Activated CD4-positive, alpha-beta T cell treated with anti-CD3 and anti-CD28 coated beads, Interleukin-2, amount 10 ng/mL, durations not matched to agents 7 days and 5 days (primary cell): ENCODE data around the gene TMEM163. TPM values are rescaled to one million over a fixed set of nuclear protein-coding genes. Genes with fewer than 3 reads are reported as not detected.

ENCODE experiments used
- CTCF ChIA-PET: fragments of 350-600 bp; sonication (Branson Sonifier 250); formaldehyde crosslinking; loops from one replicate; lab custom pipeline; 2021; ENCODE audit warnings: antibody characterized with exemption; lab: Charles Lee
- POLR2A ChIA-PET: fragments of 350-600 bp; sonication (Branson Sonifier 250); formaldehyde crosslinking; loops from one replicate; lab custom pipeline; 2021; ENCODE audit warnings: antibody characterized with exemption; lab: Charles Lee
- DNase-seq: peaks from one replicate; pipeline ENCODE4 v3.0.0-alpha.2; 2020
- H3K27ac Mint-ChIP-seq: one replicate; pipeline ENCODE4 v1.8.0; 2021; ENCODE audit warnings: mild to moderate bottlenecking, moderate library complexity, mixed read lengths
- H3K27me3 Mint-ChIP-seq: one replicate; pipeline ENCODE4 v1.8.0; 2021; ENCODE audit warnings: mixed read lengths
- H3K36me3 Mint-ChIP-seq: one replicate; pipeline ENCODE4 v1.8.0; 2021; ENCODE audit warnings: low read depth, mixed read lengths
- H3K4me1 Mint-ChIP-seq: one replicate; pipeline ENCODE4 v1.8.0; 2021; ENCODE audit warnings: mixed read lengths
- H3K4me3 Mint-ChIP-seq: one replicate; pipeline ENCODE4 v1.8.0; 2021; ENCODE audit warnings: mild to moderate bottlenecking, moderate library complexity, mixed read lengths
- H3K9me3 Mint-ChIP-seq: one replicate; pipeline ENCODE4 v1.8.0; 2021; ENCODE audit warnings: mixed read lengths
- total RNA-seq, 2 experiments: library from RNA; stranded (reverse); gene quantifications; one replicate each; pipeline ENCODE4 v1.2.3, GENCODE V29; 2021

TMEM163 gene
- total RNA-seq, 2 experiments from 2014 or later: not detected

DNA sequence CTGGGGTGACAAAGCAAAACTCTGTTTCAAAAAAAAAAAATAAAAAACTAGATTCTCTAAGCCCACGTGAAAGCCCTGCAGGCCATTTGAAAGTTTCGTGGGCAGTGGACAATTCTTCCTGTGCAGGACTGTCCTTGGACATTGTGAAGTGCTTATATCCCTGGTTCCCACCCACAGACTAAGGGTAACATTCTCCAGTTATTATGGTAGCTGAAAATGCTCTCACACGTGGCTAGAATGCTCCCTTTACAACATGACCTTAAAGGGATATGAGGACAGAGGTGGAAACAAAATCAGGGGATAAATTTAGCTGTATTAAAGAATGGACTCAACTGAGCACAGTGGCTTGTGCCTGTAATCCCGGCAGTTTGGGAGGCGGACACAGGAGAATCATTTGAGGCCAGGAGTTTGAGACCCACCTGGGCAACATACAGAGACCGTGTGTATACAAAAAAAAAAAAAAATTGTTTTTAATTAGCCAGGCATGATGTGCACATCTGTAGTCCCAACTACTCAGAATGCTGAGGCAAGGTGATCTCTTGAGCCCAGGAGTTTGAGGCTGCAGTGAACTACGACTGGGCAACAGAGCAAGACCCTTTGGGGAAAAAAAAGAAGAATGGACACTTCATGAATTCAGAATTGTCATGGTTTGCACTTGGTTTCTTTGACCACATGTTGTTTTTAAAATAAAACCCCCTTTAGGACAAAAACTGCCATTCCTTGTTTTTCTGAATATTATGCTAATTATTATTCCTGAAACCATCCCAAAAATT, 297.1 kb downstream of the TMEM163 start:
- Mint-ChIP-seq H3K4me1 (peaks cover 14% of the 10 kb centered on the region), H3K27ac (no peak overlapping the region), H3K9me3 (no peaks in the 10 kb centered on the region), H3K36me3 (peaks cover 30% of the 10 kb centered on the region), H3K4me3 (no peak overlapping the region), H3K27me3 (no peaks in the 10 kb centered on the region)
- ChIA-PET CTCF (no interaction called here), POLR2A (no interaction called here)
- DNase-seq: no peak

DNA sequence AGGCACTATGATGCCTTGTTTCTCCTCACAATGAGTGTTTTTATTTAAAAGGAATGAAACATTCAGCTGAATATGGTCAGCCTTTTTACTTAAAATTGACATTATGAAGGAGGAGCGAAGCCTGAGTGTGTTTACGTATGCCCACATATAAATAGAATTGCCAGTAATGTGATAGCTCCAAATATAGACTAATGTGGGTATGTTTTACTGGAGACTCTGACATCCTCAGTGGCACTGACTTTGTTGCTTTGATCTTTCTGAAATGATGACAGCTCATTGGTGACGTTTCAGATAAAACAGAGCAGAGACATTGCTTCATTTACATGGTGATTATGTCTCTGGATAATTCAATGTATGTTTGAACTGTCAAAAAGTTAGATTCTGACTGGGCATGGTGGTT, 297.9 kb downstream of the TMEM163 start:
- ChIA-PET POLR2A (no interaction called here), CTCF (no interaction called here)
- no peak overlapping the region for H3K27ac Mint-ChIP-seq
- H3K9me3 Mint-ChIP-seq: no peaks in the 10 kb centered on the region
- DNase-seq: no peak
- peaks cover 25% of the 10 kb centered on the region for H3K36me3 Mint-ChIP-seq
- H3K27me3 Mint-ChIP-seq: no peaks in the 10 kb centered on the region
- H3K4me3 Mint-ChIP-seq: no peak overlapping the region
- peaks cover 9% of the 10 kb centered on the region for H3K4me1 Mint-ChIP-seq

DNA sequence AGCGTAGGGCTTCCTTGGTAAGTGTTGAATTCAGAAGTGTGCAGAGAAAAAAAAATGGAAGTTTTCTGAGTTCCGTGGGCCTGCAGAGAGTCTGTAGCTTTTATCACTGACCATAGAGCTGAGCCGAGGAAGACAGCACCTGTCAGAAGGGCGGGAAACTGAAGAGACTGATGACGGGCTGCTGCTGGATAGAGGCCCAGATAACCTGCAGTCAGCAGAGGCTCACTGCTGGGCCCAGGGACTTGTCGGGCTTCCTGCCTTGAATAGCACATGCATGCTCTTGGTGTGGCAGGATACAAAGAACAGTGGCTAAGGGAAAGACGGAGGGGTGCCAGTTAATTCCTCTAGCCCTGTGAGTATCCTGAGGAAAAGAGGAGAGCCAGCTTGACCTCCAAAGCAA, 298.5 kb downstream of the TMEM163 start:
- no peaks in the 10 kb centered on the region for H3K9me3 Mint-ChIP-seq
- H3K27ac Mint-ChIP-seq: no peak overlapping the region
- POLR2A ChIA-PET: no interaction called here
- CTCF ChIA-PET: no interaction called here
- peaks cover 24% of the 10 kb centered on the region for H3K36me3 Mint-ChIP-seq
- H3K4me3 Mint-ChIP-seq: no peak overlapping the region
- H3K27me3 Mint-ChIP-seq: no peaks in the 10 kb centered on the region
- peaks cover 4% of the 10 kb centered on the region for H3K4me1 Mint-ChIP-seq
- no peak for DNase-seq

DNA sequence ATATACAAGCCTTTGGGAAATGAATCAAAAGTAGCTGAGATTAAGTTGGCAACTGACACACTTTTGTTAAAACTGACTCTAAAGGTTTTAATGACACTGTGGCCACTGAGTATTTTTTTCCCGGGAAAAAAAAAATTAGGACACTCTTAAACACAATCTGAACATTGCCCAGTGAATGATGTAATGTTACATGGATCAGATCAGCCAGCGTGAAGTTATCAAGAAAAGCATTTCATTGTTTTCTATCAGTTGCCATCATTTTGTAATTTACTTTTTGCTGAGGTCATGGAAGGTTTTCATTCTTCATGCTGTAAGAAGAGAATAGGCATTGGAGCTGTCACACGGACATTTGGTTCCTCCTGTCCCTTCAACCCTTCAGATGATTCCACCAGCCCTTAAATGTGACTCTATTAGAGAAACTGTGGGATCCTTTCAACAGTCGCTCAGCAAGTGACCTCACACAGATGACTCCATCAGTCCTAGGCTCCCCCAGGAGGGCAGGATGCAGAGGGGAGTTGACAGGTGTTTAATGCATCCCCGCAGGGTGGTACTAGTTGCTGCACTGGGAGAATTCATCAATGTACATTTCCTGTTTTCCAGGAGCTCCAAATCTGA, 300.7 kb downstream of the TMEM163 start:
- ChIA-PET CTCF (interaction anchor here (1.0 kb wide), 1 partner anchor 24 kb away, joined by 3 read pairs; no protein-coding TSS in a partner anchor), POLR2A (no interaction called here)
- Mint-ChIP-seq H3K27ac (no peak overlapping the region), H3K4me1 (no peaks in the 10 kb centered on the region), H3K4me3 (no peak overlapping the region), H3K36me3 (peaks cover 8% of the 10 kb centered on the region), H3K9me3 (no peaks in the 10 kb centered on the region), H3K27me3 (no peaks in the 10 kb centered on the region)
- DNase-seq: no peak

DNA sequence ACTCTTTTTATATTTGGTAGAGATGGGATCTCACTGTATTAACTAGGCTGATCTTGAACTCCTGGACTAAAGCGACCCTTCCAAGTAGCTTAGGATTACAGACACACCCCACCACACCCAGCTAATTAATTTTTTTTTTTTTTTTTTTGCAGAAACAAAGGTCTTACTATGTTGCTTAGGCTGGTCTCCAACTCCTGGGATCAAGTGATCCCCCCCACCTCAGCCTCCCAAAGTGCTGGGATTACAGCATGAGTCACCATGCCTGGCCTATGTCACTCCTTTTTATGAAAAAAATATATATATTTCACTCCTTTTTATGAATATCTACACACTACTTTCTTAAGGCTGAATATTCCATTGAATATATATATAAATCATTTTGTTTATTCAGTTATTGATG, 302.2 kb downstream of the TMEM163 start:
- DNase-seq: no peak
- H3K4me1 Mint-ChIP-seq: peaks cover 8% of the 10 kb centered on the region
- H3K27me3 Mint-ChIP-seq: no peaks in the 10 kb centered on the region
- H3K27ac Mint-ChIP-seq: no peak overlapping the region
- peaks cover 3% of the 10 kb centered on the region for H3K36me3 Mint-ChIP-seq
- POLR2A ChIA-PET: no interaction called here
- H3K9me3 Mint-ChIP-seq: no peaks in the 10 kb centered on the region
- CTCF ChIA-PET: interaction anchor here (0.6 kb wide), 1 partner anchor 1043 kb away, joined by 3 read pairs; no protein-coding TSS in a partner anchor
- H3K4me3 Mint-ChIP-seq: no peak overlapping the region

DNA sequence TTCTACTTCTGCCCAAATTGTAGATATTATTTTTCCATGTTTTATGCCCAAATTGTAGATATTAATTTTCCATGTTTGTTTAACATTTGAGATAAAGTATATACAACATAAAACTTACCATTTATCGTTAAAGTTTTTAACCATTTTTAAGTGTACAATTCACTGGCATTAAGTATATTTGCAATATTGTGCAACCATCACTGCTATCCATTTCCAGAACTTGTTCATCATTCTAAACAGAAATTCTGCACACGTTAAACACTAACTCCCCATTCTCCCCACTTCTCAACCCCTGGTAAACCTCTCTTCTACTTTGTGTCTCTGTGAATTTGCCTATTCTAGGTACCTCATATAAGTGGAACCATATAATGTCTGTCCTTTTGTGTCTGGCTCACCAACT, 302.8 kb downstream of the TMEM163 start:
- peaks cover 3% of the 10 kb centered on the region for H3K36me3 Mint-ChIP-seq
- peaks cover 14% of the 10 kb centered on the region for H3K4me1 Mint-ChIP-seq
- ChIA-PET CTCF (interaction anchor here (0.6 kb wide), 1 partner anchor 1043 kb away, joined by 3 read pairs; no protein-coding TSS in a partner anchor), POLR2A (no interaction called here)
- no peak overlapping the region for H3K27ac Mint-ChIP-seq
- no peaks in the 10 kb centered on the region for H3K27me3 Mint-ChIP-seq
- DNase-seq: no peak
- no peak overlapping the region for H3K4me3 Mint-ChIP-seq
- H3K9me3 Mint-ChIP-seq: no peaks in the 10 kb centered on the region

DNA sequence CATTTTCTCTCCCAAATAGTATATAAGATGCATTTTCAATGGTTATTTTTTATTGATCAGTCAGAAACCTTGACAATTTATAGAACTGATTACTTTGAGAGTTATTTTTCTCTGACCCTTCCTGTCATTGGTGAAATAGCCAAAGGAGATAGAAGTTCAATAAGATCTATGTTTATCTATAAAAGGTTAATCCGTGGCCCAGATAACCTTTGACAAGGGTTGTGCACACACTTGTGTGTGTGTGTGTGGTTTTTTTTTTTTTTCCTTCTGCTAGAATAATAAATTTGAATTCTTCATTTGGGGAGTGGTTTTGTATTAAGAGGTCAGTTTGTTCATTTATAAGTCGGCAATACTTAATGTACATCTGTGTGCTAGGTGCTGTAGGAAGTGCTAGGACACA, 304.9 kb downstream of the TMEM163 start:
- peaks cover 3% of the 10 kb centered on the region for H3K36me3 Mint-ChIP-seq
- ChIA-PET POLR2A (no interaction called here), CTCF (no interaction called here)
- no peak overlapping the region for H3K4me3 Mint-ChIP-seq
- DNase-seq: no peak
- H3K4me1 Mint-ChIP-seq: peaks cover 29% of the 10 kb centered on the region
- H3K27me3 Mint-ChIP-seq: no peaks in the 10 kb centered on the region
- H3K9me3 Mint-ChIP-seq: no peaks in the 10 kb centered on the region
- H3K27ac Mint-ChIP-seq: no peak overlapping the region

DNA sequence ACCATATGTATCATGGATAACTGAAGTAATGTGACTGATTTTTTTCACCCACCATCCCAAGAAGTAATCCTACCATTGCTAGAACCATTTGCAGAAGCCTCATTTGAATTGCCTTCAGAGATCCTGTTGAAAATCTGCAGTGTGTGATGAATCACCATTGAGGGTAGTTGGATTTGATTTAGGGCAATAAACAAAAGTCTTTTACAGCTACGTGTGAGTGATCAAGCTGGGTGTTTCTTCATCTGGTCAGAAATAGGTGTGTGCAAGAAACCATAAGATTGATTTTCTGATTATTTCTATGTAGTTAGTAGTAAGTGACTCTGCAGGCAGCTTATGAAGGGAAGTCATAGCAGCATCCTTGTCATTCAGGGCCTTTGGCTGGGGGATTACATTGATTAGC, 305.4 kb downstream of the TMEM163 start:
- peaks cover 2% of the 10 kb centered on the region for H3K36me3 Mint-ChIP-seq
- H3K4me1 Mint-ChIP-seq: peaks cover 32% of the 10 kb centered on the region
- POLR2A ChIA-PET: no interaction called here
- H3K27ac Mint-ChIP-seq: no peak overlapping the region
- no peaks in the 10 kb centered on the region for H3K9me3 Mint-ChIP-seq
- H3K4me3 Mint-ChIP-seq: no peak overlapping the region
- no peak for DNase-seq
- CTCF ChIA-PET: interaction anchor here (1.8 to 3.6 kb wide), 2 partner anchors 295 to 300 kb away, joined by 5 to 53 read pairs; no protein-coding TSS in a partner anchor
- no peaks in the 10 kb centered on the region for H3K27me3 Mint-ChIP-seq

DNA sequence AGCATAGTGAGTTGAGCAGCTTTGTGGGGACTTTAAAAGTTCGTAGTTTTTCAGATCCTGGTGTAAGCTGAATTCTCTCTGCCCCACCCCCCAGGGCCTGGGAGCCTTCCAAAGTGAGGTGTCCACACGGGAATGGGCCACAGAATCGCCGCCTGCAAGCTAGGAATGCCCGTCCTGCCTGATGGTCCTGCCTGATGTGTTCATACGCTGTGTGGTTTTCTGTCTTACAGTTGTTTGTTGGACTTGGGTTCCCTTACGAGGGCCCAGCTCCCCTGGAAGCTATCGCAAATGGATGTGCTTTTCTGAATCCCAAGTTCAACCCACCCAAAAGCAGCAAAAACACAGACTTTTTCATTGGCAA, 306.2 kb downstream of the TMEM163 start:
- Mint-ChIP-seq H3K4me3 (no peak overlapping the region), H3K4me1 (peaks cover 39% of the 10 kb centered on the region), H3K36me3 (no peaks in the 10 kb centered on the region), H3K27ac (no peak overlapping the region), H3K9me3 (no peaks in the 10 kb centered on the region), H3K27me3 (no peaks in the 10 kb centered on the region)
- DNase-seq: no peak
- ChIA-PET POLR2A (no interaction called here), CTCF (interaction anchor here (1.1 to 3.6 kb wide), 19 partner anchors 9 to 526 kb away, joined by 3 to 53 read pairs (median 4); partner anchors contain the start of gene MGAT5)

DNA sequence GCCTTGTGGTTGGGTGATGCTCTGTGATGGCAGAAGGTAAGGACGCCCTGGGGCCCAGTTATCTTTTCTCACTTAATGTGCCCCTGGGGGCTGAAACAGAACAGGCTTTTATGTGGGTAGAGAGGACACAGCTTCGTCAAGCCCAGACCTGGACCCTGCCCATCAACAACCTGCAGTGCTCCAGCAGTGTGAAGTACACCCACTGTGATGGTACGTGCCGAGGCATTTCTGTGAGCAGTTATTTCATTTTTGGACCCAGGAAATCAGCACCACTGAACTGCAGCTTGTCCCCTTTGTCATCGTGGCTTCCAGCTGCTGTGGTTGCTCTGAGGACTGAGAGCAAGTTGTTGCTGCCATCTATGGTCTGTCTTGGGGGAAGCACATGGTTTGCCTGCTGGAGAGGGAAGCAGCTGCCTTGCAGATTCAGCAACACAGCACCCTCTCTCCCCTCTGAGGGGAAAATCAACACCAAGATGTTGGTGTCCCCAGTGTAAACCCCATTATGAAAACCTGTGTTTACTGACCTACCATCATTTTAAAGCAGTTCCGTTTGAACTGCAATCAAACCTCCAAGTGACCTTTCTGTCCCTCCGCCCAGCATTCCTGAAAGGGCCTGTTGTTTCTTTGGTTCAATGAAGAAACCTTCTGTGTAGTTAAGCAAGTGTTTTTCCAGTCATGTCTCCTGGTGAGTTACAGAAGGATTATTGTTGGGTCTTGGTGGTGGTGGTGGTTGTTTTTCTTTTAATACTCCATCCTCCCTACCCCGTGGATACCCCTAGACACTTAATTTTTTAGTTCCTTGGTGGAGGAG, 306.8 kb downstream of the TMEM163 start:
- no peaks in the 10 kb centered on the region for H3K27me3 Mint-ChIP-seq
- peaks cover 40% of the 10 kb centered on the region for H3K4me1 Mint-ChIP-seq
- DNase-seq: peak; percentile 84
- no peaks in the 10 kb centered on the region for H3K9me3 Mint-ChIP-seq
- CTCF ChIA-PET: interaction anchor here (1.0 to 3.6 kb wide), 24 partner anchors 9 to 525 kb away, joined by 3 to 53 read pairs (median 4); partner anchors contain the start of gene MGAT5
- H3K27ac Mint-ChIP-seq: peak overlapping the region; percentile 31
- POLR2A ChIA-PET: no interaction called here
- H3K4me3 Mint-ChIP-seq: no peak overlapping the region
- no peaks in the 10 kb centered on the region for H3K36me3 Mint-ChIP-seq

DNA sequence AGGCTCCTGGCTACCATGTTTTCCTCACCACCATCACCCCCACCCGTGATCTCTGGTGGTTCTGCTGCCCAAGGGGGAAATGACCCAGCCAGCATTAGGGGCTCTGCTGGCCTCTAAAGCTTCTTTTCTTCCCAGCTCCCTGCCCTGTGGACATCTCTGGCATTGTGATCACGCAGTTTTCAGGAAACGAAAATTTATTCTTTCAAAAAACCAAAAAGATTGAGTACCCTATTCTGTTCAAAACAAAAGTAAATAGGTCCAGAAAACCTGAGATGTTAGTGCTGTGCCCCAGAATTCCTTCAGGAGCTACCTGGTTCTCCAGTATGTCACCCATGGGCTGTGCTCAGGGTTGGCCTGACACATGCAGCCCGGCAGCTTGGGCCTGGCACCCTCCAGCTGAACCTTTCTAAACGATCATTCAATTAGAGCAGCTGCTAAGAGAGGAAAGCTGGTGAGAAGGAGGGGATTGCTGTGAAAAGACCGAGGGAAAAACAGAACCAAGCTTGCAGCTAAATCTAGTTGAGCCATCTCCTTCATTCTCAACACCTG, 307.4 kb downstream of the TMEM163 start:
- H3K4me3 Mint-ChIP-seq: no peak overlapping the region
- no peaks in the 10 kb centered on the region for H3K36me3 Mint-ChIP-seq
- no peaks in the 10 kb centered on the region for H3K27me3 Mint-ChIP-seq
- CTCF ChIA-PET: interaction anchor here (1.0 to 3.6 kb wide), 22 partner anchors 8 to 525 kb away, joined by 3 to 53 read pairs (median 4); no protein-coding TSS in a partner anchor
- no peak for DNase-seq
- H3K4me1 Mint-ChIP-seq: peaks cover 41% of the 10 kb centered on the region
- peak overlapping the region; percentile 31 for H3K27ac Mint-ChIP-seq
- no peaks in the 10 kb centered on the region for H3K9me3 Mint-ChIP-seq
- POLR2A ChIA-PET: no interaction called here

DNA sequence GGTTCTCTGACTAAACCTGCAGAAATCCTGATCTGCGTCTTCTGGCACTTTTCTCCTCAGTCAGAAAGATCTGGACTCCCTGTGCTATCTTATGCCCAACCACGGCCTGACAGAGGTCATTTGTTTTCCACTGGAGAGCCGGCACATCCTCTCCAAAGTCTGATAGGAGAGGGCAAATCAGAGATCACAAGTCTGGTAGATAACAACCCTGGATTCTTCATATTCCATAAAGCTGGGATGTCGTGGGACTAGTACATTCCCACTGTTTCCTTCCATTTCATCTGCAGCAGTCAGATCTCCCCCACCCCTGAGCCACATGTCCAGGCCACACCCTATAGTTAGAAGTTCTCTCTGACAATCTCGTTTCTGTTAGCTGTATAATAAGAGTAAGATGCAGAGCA, 308.0 kb downstream of the TMEM163 start:
- no peaks in the 10 kb centered on the region for H3K27me3 Mint-ChIP-seq
- H3K4me1 Mint-ChIP-seq: peaks cover 41% of the 10 kb centered on the region
- CTCF ChIA-PET: interaction anchor here (1.1 to 3.6 kb wide), 8 partner anchors 12 to 380 kb away, joined by 3 to 53 read pairs (median 4); no protein-coding TSS in a partner anchor
- POLR2A ChIA-PET: no interaction called here
- no peak overlapping the region for H3K27ac Mint-ChIP-seq
- H3K9me3 Mint-ChIP-seq: no peaks in the 10 kb centered on the region
- H3K36me3 Mint-ChIP-seq: no peaks in the 10 kb centered on the region
- no peak for DNase-seq
- no peak overlapping the region for H3K4me3 Mint-ChIP-seq
